Lower leg skin (tissue), 4 donors: ENCODE data around the gene ENOX1. TPM values are rescaled to one million over a fixed set of nuclear protein-coding genes. Genes with fewer than 3 reads are reported as not detected.

ENCODE experiments used
- DNase-seq, 2 donors: peaks; one replicate each; pipeline ENCODE4 v3.0.0-alpha.2; 2019; ENCODE audit warnings: low spot score in 2 of 2
- H3K4me3 ChIP-seq: fragments of 200-600 bp; sonication (generic); 2 replicates; pipeline ENCODE4 v1.5.1; 2017; ENCODE audit warnings: mild to moderate bottlenecking, low read depth; ENCODE audit not compliant: poor library complexity, severe bottlenecking
- POLR2A ChIP-seq, 2 donors: fragments of 450-650 bp; IDR thresholded peaks; one replicate each; pipeline ENCODE4 v1.6.1; 2016 to 2017; ENCODE audit warnings: antibody characterized with exemption in 2 of 2, mild to moderate bottlenecking in 1 of 2, moderate library complexity in 1 of 2
- WGBS, 2 donors: methylation state at CpG; one replicate each; pipeline ENCODE4 v1.1.5; 2018; 5-methylcytosine and 5-hydroxymethylcytosine counted together
- intact Hi-C: fragments of 100-400 bp; cut with DNase I; formaldehyde crosslinking; loops from one replicate; pipeline ENCODE4 v1.15.0; 2023; ENCODE audit warnings: low total_unique reads
- total RNA-seq, 4 donors: library from RNA; depleted of rRNA; stranded (reverse); fragments of >200 nt; gene quantifications; one replicate each; pipeline ENCODE4 v1.1.0, GENCODE V29; 2016
- TF ChIP-seq, protein P1 (sequence below), 3 donors: fragments of 450-650 bp; IDR thresholded peaks; one replicate each; pipeline ENCODE4 v1.5.1; 2016; ENCODE audit warnings: antibody characterized with exemption in 3 of 3, mild to moderate bottlenecking in 3 of 3, moderate library complexity in 2 of 3

The ENOX1 gene
- total RNA-seq, 4 donors from 2014 or later, result 0.11 to 0.52 (median 0.30) TPM

DNA sequence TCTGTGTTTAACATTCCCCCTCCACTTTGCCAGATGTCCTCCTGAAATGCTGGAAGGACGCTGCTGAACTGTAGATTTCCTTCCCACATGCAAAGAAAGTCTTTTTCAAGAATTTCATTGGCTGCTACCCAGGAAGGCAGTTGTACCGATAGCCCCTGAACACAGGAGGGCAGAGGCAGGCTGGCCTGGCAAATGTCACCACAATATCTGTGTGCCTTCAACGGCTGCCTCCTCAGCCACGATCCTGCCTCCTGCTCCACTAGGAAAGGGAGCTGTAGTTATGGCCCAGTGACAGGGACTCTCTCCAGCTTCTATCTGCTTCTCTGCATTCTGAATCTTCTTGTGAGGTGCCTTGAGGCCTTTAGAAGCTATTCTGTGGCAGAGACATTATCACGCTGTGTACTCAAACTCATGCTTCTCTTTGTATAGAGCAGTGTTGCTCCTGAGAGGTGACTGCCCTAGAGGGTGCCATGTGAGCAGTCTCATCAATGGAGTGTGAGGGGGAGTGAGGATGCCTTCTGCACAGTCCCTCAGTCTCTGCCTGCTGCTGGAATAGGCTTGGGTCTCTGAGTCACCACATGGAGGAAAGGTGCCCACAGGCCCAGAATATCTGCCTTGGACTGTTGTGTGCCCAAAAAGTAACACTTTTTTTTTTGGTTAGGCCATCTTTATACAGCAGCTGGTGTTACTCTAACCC, 483.6 kb downstream of the ENOX1 start:
- no peak overlapping the region for H3K4me3 ChIP-seq
- WGBS, 2 donors, result 9 to 19% methylated on average over 5 of the region's 5 CpGs
- intact Hi-C loops, result no loop called here
- no peak for DNase-seq
- no peak for TF ChIP-seq POLR2A (IDR thresholded peaks at IDR 0.05)
- TF ChIP-seq, protein P1, sequence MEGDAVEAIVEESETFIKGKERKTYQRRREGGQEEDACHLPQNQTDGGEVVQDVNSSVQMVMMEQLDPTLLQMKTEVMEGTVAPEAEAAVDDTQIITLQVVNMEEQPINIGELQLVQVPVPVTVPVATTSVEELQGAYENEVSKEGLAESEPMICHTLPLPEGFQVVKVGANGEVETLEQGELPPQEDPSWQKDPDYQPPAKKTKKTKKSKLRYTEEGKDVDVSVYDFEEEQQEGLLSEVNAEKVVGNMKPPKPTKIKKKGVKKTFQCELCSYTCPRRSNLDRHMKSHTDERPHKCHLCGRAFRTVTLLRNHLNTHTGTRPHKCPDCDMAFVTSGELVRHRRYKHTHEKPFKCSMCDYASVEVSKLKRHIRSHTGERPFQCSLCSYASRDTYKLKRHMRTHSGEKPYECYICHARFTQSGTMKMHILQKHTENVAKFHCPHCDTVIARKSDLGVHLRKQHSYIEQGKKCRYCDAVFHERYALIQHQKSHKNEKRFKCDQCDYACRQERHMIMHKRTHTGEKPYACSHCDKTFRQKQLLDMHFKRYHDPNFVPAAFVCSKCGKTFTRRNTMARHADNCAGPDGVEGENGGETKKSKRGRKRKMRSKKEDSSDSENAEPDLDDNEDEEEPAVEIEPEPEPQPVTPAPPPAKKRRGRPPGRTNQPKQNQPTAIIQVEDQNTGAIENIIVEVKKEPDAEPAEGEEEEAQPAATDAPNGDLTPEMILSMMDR (IDR thresholded peaks at IDR 0.05), result no peak

DNA sequence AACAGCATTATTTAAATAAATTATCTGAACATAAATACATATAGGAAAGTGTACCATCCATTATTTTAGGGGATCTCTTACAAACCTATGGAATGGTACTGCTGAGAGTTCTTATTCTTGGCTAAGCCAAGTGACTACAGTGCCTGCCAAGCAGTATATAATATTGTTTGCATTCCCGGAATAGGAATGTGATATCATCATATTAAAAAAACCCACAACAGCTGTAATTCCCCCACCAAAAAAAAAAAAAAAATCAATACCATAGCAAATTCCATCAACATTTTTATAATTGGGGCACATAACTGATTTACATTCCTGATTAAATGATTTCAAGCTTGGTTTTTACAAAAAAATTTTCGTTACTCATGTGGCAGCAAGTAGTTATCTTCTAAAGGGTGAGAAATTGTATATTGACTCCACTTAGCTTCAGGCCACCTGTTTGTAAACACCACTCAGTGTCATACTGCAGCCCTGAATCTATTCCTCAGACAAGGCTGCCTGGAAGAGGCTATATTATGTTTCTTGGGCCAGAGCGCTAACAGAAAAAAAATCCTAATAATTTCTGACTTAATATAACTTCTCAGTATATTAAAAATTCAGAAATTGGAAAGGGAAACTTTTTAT, 485.3 kb downstream of the ENOX1 start:
- no peak for DNase-seq
- WGBS, 2 donors, result 84% methylated on average over 3 of the region's 3 CpGs
- no peak overlapping the region for H3K4me3 ChIP-seq
- intact Hi-C loops, result no loop called here
- no peak for TF ChIP-seq POLR2A (IDR thresholded peaks at IDR 0.05)
- TF ChIP-seq, protein P1 (IDR thresholded peaks at IDR 0.05), result no peak

DNA sequence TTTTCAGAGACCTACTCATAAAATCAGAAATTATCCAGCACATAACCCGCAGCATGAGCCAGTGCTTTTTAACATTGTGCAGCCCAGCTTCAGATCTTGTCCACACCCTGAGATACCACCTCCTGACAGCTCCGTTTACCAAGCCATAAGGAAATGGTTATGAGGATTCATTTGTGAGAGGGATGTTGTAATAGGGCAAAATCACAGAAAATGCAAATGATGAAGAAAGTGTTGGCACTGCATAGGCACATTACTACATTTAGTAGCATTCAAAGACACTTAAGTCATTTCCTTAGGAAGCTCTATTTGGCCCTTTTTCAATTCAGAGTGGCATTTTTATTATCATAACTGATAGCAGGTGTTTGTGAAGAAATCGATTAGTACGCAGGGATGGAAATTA, 485.9 kb downstream of the ENOX1 start:
- TF ChIP-seq POLR2A (IDR thresholded peaks at IDR 0.05), result no peak
- TF ChIP-seq, protein P1 (IDR thresholded peaks at IDR 0.05), result no peak
- no peak overlapping the region for H3K4me3 ChIP-seq
- intact Hi-C loops, result no loop called here
- WGBS, 2 donors, result 47 to 54% methylated on average over 4 of the region's 4 CpGs
- DNase-seq, result no peak

DNA sequence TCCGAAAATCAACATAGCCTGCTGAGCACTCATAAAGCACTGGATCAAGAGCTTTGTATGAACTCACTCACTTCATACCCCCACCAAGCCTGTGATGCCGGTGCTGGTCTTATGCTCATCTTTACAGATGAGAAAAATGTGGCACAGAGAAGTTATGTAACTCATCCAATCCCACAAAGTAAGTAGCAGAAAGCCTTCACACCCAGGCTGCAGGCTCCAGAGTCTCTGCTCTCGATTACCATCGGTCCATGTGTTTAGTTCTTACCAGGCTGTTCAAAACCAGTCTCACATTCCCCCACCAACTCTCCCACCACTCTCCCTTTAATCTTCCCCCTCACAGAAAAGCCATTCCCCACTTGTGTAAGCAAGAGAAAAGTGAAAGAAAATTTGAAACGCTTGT, 487.4 kb downstream of the ENOX1 start:
- 77 to 87% methylated on average over 5 of the region's 5 CpGs for WGBS, 2 donors
- no peak overlapping the region for H3K4me3 ChIP-seq
- intact Hi-C loops, result no loop called here
- TF ChIP-seq, protein P1 (IDR thresholded peaks at IDR 0.05), result no peak
- no peak for TF ChIP-seq POLR2A (IDR thresholded peaks at IDR 0.05)
- DNase-seq, result no peak

DNA sequence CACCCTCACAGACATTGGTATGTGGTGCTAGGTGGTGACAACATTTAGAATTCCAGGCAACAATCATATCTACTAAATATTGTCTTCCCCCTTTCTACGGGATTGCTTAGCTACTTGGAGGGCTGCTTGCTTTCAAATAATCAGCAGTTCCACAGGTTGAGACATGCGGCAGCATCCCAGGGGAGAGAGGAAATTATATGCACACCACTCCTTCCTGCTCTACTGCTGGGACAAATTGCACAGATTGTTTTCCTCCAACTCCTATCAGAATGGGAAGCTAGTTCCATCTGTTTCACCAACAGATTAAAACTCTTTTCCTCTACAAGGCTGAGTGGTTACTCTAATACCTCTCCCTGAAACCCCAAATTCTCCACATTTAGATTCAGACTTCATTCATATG, 488.0 kb downstream of the ENOX1 start:
- intact Hi-C loops, result no loop called here
- TF ChIP-seq, protein P1 (IDR thresholded peaks at IDR 0.05), result no peak
- TF ChIP-seq POLR2A (IDR thresholded peaks at IDR 0.05), result no peak
- DNase-seq, result no peak
- WGBS, 2 donors, result 32 to 49% methylated on average over 2 of the region's 2 CpGs
- no peak overlapping the region for H3K4me3 ChIP-seq
